Lower lobe of right lung (tissue), 2 donors: ENCODE results near the gene KNTC1. TPM values are rescaled to one million over a fixed set of nuclear protein-coding genes. Genes with fewer than 3 reads are reported as not detected.

Experiments
- ATAC-seq, 2 donors: fragments of 200-7000 bp; cut with Tn5 transposase; one replicate each; pipeline ENCODE4 v1.9.1; 2020 to 2022; ENCODE audit warnings: mild to moderate bottlenecking in 2 of 2, moderate library complexity in 2 of 2
- DNase-seq: peaks from one replicate; pipeline ENCODE4 v3.0.0-alpha.2; 2020
- H3K27ac ChIP-seq: fragments of 200-600 bp; one replicate; pipeline ENCODE4 v1.8.0; 2022
- H3K27me3 ChIP-seq: fragments of 200-600 bp; one replicate; pipeline ENCODE4 v1.8.0; 2022; ENCODE audit warnings: low read depth
- H3K36me3 ChIP-seq: fragments of 200-600 bp; one replicate; pipeline ENCODE4 v1.8.0; 2022; ENCODE audit warnings: mild to moderate bottlenecking
- H3K4me1 ChIP-seq: fragments of 200-600 bp; one replicate; pipeline ENCODE4 v1.8.0; 2022
- H3K4me3 ChIP-seq: fragments of 200-600 bp; one replicate; pipeline ENCODE4 v1.8.0; 2022; ENCODE audit warnings: mild to moderate bottlenecking
- H3K9me3 ChIP-seq: fragments of 200-600 bp; one replicate; pipeline ENCODE4 v1.8.0; 2022
- CTCF ChIP-seq: fragments of 200-600 bp; IDR thresholded peaks from one replicate; pipeline ENCODE4 v1.8.0; 2022; ENCODE audit warnings: antibody characterized with exemption, mild to moderate bottlenecking
- intact Hi-C: fragments of 100-400 bp; cut with DNase I; formaldehyde crosslinking; loops from one replicate; pipeline ENCODE4 v1.11.0; 2022
- total RNA-seq: library from RNA; stranded (reverse); fragmentation: NEBNext Ultra II Directional; extraction: Animal tissue kit (Norgen Biotek cat#: 25700); gene quantifications from one replicate; pipeline ENCODE4 v1.2.1, GENCODE V29; 2021
- donor health status: DM: no; HTN: yes; CAD: no; lungs with severe emphysema.

KNTC1 gene
- total RNA-seq, 1 donor from 2014 or later = 8.7 TPM

GRCh38 chr12:122520676-122521075 is 6.4 kb upstream of the KNTC1 start:
- no peak overlapping the region for H3K4me3 ChIP-seq
- H3K9me3 ChIP-seq = no peaks in the 10 kb centered on the region
- H3K27ac ChIP-seq = no peak overlapping the region
- H3K27me3 ChIP-seq = no peaks in the 10 kb centered on the region
- H3K4me1 ChIP-seq = peaks cover 39% of the 10 kb centered on the region
- ATAC-seq = no peak
- intact Hi-C loops = no loop called here
- no peak for DNase-seq
- no peak for TF ChIP-seq CTCF
- peaks cover 82% of the 10 kb centered on the region for H3K36me3 ChIP-seq

GRCh38 chr12:122523280-122523679 is 3.8 kb upstream of the KNTC1 start:
- H3K27ac ChIP-seq = no peak overlapping the region
- H3K36me3 ChIP-seq = peaks cover 56% of the 10 kb centered on the region
- DNase-seq = no peak
- no peak for ATAC-seq
- peaks cover 48% of the 10 kb centered on the region for H3K4me1 ChIP-seq
- H3K27me3 ChIP-seq = no peaks in the 10 kb centered on the region
- H3K4me3 ChIP-seq = peak overlapping the region; percentile 72
- TF ChIP-seq CTCF = no peak
- H3K9me3 ChIP-seq = no peaks in the 10 kb centered on the region
- intact Hi-C loops = no loop called here

- H3K36me3 ChIP-seq = peaks cover 48% of the 10 kb centered on the region
- peak overlapping the region; percentile 39 for H3K27ac ChIP-seq
- H3K9me3 ChIP-seq = no peaks in the 10 kb centered on the region
- ATAC-seq (no peak), DNase-seq (no peak)
- H3K4me3 ChIP-seq = peak overlapping the region; percentile 72
- TF ChIP-seq CTCF = no peak
- H3K27me3 ChIP-seq = no peaks in the 10 kb centered on the region
- intact Hi-C loops = no loop called here
- H3K4me1 ChIP-seq = peaks cover 49% of the 10 kb centered on the region
Measured at GRCh38 chr12:122523846-122524718, 3.0 kb upstream of the KNTC1 start.

GRCh38 chr12:122527478-122527944 is 462 bp downstream of the KNTC1 start:
- intact Hi-C loops = no loop called here
- Histone ChIP-seq H3K4me1 (peaks cover 37% of the 10 kb centered on the region), H3K27ac (peak overlapping the region; percentile 97), H3K36me3 (peaks cover 14% of the 10 kb centered on the region), H3K27me3 (no peaks in the 10 kb centered on the region), H3K4me3 (peak overlapping the region; percentile 72), H3K9me3 (no peaks in the 10 kb centered on the region)
- no peak for TF ChIP-seq CTCF
- DNase-seq (no peak), ATAC-seq (no peak)

GRCh38 chr12:122528582-122528981 is 1.5 kb downstream of the KNTC1 start:
- no peaks in the 10 kb centered on the region for H3K27me3 ChIP-seq
- peaks cover 26% of the 10 kb centered on the region for H3K4me1 ChIP-seq
- DNase-seq = no peak
- ATAC-seq = no peak
- H3K4me3 ChIP-seq = no peak overlapping the region
- peaks cover 9% of the 10 kb centered on the region for H3K36me3 ChIP-seq
- H3K9me3 ChIP-seq = no peaks in the 10 kb centered on the region
- intact Hi-C loops = no loop called here
- TF ChIP-seq CTCF = no peak
- H3K27ac ChIP-seq = no peak overlapping the region
